ENCODE data around the gene WDR82.

DNA sequence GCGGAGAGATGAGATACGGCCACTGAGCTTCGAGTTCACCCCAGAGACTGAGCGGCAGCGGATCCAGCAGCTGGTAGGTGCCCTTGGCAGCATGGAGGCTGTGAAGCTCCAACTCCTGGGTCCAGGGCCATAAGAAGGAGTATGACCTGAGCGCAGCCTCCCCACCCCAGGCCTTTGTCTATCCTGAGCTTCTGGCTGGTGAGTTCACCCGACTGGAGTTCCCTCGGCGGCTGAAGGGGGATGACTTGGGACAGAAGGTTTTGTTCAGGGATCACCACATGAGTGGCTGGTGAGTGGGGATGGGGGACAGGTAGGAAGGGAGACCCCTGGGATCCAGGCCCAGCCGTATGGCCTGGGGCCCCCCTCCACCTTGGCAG is 30.3 kb downstream of the WDR82 start:
- TF ChIP-seq, protein P1, sequence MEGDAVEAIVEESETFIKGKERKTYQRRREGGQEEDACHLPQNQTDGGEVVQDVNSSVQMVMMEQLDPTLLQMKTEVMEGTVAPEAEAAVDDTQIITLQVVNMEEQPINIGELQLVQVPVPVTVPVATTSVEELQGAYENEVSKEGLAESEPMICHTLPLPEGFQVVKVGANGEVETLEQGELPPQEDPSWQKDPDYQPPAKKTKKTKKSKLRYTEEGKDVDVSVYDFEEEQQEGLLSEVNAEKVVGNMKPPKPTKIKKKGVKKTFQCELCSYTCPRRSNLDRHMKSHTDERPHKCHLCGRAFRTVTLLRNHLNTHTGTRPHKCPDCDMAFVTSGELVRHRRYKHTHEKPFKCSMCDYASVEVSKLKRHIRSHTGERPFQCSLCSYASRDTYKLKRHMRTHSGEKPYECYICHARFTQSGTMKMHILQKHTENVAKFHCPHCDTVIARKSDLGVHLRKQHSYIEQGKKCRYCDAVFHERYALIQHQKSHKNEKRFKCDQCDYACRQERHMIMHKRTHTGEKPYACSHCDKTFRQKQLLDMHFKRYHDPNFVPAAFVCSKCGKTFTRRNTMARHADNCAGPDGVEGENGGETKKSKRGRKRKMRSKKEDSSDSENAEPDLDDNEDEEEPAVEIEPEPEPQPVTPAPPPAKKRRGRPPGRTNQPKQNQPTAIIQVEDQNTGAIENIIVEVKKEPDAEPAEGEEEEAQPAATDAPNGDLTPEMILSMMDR (IDR thresholded peaks at IDR 0.05): no peak
- TF ChIP-seq POLR2A (IDR thresholded peaks at IDR 0.05): no peak

Data from uterus (tissue), 2 donors.